ENCODE data around the gene PXYLP1.

Gene PXYLP1

DNA sequence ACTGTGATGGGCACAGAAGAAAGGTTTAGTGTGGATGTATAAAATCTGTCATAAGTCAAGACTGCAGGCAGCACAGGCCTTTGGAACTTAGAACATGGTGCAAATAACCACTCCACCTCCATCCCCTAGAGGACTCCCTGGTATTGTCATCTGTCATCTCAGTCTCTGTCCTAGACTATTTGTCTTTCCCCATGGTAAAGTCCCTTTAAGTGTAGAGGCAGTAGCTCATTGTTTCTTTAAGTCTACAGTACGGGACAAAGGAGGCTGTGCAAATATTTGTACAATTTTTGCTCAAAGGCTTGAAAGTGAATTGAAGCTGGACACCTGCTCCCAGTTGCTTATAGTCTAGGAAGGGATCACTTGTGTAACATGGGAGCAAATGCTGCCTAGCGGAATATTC is 3.2 kb upstream of the PXYLP1 start:
- DNase-seq: no peak

DNA sequence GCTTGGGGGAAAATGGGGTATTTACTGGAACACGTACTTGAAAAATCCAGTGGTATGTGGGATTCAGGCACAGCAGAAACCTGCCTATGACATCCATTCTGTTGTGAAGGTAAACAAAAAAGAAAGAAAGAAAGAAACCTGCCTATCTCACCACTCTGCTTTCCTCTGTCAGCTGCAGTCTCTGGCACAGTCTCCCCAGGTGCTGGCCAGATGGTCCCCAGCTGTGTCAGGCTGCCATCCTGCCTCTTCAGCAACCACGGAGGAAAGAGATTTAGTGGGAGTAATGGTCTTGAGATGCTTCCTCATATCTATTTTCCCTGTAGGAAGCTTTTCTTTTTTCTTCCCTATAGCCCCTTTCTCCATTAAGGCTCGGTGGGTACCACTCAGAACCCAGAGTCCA is 2.5 kb upstream of the PXYLP1 start:
- DNase-seq: no peak

DNA sequence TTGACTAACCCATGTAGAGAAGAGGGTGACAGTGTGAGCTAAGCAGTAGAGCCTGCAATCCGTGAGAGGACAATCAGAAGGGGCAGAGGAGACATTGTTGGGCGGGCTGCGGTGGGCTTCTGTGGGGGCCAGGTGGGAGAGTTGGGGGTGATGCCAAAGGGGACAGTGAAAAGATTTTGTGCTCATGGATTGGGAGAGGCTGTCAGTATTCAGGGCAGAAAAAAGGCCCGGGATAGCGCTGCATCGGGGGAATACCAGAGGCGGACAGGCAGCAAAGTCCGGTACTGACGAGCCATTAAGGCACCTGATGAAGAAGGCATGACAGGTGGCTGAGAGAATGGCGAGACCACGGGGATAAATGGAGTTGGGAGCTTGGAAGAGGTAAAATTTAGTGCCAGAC is 1.3 kb upstream of the PXYLP1 start:
- no peak for DNase-seq

DNA sequence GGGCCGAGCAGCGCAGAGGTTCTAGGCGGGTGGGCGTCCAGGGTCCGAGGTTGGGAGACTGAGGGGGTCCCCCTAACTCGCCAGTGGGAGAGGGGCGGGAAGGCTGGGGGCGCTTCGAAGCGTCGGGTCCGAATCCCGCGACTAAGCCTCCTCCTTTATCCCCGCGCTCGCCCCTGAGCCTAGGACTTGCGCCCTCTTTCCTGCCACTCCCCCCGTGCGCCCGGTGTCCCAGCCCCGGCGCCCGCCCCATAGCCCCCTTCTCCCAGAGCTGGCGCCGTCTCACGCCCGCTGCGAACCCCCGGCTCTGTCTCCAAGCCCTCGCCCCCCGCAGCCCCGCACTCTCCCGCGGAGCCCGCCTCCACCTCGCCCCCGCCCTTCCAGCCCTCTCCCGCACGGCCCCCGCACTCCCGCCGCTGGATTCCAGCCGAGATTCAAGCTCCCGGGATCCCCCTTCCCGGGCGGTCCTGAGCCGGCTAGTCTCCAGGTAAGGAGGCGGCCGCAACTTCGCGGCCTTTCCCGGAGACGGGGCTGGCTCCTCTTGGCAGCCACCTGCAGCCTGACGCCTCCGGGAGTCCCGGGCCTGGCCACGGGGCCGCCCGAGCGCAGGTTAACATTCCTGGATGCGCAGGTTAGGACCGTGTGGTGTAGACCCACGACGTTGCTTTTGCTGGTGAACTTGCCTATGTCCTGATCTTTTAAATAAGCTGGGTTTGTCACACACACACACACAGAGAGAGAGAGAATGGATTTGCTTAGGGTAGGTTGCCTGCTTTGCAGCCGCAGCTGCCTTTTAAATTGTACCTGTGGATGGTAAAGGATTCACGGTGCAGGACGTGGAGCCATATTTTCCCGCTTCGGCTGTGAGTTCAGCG is 563 bp downstream of the PXYLP1 start:
- DNase-seq: peak in 18 of 51 donors; percentile 5 to 70 (median 27)

DNA sequence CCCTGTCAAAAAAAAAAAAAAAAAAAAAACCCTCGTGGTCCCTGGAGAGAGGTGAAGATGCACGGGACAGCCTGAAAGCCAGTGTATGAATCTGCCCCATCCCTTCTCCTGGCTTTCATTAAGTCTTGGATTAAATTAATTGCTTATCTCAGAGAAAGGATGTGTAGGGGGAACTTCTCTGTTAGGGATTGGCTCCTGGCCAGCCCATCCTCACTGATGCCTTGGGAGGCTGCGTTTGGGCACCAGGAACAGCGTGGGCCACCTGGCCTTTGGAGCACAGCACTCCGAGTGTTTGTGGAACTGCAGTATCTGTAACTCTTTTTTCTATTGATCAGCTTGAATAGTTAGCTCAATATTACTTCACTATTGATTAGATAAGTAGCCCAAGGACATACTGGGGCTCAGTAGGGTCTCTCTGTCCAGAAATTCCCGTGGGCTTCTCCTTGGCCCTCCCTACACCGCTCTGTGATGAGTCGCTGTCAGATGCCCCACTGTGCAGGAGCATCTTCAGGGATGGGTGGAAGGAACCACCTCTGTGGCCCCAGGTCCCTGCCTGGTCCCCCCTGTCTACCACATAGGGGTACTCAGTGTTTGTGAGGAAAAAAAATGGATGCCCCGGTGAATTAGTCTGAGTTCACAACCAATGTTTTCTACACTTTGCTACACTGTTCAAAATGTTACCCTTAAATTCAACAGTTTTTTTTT is 2.0 kb downstream of the PXYLP1 start:
- no peak for DNase-seq

DNA sequence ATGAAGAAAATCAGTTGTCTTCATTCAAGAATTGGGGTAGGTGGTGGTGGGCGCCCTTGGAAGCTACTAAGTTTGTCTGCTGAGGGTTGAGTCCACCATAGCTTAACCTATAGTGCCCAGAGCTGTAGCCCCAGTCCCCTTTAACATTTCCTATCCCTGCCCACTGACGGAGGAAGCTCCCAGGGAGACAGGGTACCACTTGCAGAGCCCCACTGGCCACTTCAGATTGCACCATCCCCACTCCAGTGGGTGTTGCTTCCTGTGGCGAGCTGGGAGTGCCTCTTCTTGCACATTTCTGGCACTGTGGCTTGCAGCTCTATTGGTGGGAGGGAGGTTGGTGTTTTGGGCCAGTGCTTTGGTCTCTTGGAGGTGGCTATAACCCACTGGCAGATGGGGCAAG is 2.7 kb downstream of the PXYLP1 start:
- no peak for DNase-seq

DNA sequence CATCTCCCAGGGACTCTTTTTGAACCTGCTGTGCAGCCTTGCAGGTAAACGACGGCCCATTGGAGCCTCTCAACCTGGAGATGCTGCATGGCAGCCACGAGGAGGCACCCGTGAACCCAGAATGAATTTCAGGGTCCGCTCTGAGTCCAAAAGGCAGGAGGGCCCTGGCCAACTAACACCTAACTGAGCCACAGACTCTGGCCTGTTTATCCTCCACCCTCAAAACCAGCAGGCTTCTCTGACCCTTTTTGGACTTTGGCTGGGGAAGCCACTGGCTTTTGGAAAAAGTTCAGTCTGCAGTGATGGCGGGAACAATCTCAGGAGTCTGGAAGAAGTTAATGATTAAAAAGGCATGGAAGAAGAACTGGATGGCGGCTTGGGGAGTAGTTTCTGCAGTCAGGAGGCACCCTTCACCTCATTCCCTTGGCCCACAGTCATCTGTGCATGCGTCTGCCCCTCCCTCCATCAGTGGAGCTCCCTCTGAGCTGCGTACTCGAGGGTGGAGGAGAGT is 4.1 kb downstream of the PXYLP1 start:
- DNase-seq: no peak

DNA sequence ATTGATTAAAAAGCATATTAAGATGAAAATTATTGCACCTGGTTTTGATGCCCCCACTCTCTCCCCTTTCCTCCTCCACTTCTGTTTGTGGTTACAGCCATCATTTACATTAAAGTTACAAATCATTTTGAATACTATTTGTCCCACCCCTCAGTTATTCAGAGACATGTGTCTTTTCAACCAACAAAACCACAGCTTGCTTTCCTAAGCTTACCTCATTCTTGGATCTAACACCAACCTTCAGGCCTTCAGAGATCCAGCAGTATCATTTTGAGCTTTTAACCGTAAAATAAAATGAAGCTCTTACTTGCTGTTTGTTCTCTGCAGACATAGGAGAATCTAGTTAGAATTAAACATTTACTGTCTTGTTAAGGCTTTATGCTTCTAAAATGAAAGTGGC is 4.7 kb downstream of the PXYLP1 start:
- DNase-seq: no peak

DNA sequence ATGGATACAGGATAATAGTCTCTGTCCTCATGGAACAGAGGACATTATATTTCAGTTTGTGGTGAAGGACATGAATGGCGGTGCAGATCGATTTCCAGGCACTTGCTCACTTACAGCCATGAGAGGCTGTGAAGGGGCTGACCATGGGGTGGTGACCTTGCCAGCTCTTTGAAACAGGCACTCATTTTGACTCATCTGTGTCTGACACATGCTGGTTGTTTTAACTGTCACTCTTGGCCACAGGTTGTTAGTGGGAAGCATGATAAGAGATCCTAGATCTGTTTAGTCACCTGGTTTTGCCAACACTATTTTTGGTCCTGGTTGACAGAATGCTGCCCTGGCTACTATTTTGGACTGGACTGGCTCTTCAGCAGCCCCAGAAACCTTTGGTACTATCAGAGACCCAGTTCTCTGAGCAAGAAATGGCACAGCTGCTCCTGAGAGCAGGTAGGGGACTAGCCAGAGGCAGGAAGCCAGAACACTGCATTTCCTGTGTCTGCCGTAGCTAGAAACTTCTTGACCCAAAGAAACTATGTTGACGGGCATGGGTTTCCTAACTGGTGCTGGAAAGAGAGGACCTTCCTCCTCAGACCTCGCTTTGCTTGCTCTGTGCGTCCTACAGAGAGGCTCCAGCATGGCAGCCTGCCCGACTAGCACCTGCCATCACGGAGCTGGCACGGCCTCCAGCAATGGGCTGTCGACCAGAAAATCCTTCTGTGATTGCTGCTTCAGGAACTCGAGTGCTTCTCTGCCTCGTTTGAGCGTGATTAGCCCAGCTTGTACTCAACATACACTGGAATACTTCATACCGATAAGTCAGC is 6.3 kb downstream of the PXYLP1 start:
- peak in 24 of 51 donors; percentile 1 to 47 (median 18) for DNase-seq

DNA sequence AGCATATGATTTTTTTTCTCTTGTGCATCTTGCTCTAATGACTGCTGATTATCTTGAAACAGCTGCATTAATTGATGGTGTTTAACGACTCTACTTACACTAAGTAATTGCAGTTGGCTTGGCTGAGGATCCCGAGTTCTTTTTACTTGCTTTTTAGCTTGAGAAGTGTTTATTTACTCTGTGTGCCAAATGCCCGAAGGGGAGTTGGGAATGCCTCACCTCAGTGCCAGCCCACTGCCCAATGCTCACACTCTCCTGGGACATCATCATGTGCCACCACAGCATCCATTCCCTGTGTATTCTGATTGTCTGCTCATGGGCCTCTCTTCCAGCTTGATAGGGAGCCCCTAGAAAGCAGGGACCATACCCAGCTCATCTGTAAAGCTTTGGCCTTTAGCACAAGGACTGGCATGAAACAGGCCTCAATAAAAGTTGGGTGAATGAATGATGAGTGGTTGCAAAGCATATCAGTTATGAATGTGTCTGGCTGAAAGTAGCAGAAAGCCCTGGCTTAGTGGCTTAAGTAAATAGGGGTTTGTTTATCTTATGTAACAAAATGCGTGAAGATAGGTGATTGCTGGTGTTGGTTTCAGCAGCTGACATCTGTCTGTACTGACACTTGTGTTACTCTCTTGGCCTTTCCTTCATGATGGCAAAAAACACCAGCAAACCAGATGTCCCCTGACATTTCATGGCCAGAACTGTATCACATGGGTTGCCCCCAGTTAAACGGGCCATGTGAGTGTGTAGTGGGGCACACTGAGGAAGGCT is 8.1 kb downstream of the PXYLP1 start:
- no peak for DNase-seq

DNA sequence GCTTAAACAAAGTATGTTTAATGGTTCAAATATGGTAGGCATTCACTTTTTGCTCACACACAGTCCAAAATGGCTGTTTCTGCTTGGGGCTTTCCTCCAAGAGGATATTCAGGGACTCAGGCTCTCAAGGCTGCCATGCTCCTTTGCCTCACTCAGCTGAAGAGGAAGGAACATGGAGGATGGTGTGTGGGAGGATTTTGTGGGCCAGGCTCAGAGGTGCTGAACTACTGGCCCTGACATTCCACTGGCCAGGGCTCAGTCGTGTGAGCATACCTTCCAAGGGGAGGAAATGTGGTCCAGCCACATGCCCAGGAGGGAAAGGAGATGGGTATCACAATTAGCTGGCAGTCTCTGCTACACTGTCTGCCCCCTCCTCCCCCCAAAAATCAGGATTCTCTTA is 8.7 kb downstream of the PXYLP1 start:
- DNase-seq: no peak

DNA sequence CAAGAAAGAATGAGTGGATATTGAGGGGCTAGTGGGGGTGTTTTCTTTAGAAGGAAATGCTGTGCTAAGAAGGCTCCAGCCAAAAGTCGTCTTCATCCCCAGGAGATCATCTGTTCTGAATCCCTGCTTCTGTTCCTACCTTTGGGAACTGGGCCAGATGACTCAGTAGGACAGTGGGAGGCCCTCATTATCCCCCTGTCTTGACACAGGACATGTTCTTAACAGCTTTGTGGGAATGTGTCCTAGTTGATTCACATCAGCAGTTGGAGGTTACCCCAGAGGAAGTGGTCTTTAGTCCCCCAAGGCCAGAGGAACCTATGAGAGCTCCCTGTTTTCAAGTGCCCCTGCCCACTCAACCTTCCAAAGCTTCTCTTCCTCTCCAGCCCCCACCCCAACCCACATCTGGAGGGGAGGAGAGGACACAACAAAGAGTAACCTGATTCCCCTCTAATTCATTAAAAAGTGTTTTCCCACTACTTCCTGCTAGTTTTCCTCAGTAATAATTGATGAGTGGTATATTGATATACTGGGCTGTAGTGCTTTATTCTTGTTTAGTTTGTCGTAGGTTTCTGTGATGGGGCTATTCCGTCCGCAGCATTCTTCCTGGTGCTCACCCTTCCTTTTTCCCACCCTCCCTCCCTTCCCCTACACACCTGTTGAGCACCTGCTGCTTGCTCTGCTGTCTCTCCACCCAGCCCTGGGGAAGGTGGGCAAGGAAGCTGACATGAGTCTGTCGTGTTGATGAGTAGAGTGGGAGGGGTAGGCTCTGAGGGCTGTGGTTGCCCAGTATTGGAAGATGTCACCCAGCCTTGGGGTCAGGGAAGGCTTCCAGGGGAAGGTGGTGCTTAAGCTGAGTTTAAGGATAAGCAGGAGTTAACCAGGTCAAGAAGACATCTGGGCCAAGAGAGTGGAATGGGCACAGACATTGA is 9.3 kb downstream of the PXYLP1 start:
- peak in 2 of 51 donors; percentile 20 to 46 for DNase-seq

DNA sequence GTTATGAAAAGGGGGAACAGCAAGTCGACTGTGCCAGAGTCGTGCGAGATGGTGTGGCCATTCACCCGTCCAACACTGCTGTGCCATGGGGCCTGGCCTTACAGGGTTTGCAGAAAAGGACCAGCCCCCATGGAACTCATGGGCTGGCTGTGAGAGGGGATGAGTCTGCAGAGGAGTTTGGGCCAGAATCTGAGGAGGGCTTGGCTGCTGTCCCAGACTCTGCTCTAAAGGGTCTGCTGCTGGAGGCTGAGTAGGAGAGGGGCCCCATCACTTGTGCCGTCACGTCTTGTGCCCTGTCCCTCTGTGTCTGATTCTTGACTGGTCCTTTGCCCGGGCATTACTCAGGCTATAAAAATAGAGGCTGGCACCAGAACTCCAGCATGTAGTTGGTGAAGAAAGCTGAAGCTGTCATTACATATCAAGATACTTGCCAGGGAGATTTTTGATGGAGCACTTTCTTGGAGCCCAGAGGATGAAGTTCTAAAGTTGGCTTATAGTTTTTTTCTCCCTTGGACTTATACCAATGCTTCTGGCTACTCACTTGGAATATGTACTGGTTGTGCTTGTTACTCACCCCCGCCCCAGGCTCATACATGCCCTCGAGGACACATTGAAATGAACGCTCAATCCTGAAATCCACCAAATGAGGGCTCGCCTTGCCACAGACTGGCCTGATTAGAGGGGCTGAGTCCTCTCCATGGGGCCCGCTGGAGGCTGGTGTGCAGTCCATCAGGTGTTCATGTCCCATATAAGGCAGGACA is 10.2 kb downstream of the PXYLP1 start:
- peak in 20 of 51 donors; percentile 6 to 73 (median 22) for DNase-seq

DNA sequence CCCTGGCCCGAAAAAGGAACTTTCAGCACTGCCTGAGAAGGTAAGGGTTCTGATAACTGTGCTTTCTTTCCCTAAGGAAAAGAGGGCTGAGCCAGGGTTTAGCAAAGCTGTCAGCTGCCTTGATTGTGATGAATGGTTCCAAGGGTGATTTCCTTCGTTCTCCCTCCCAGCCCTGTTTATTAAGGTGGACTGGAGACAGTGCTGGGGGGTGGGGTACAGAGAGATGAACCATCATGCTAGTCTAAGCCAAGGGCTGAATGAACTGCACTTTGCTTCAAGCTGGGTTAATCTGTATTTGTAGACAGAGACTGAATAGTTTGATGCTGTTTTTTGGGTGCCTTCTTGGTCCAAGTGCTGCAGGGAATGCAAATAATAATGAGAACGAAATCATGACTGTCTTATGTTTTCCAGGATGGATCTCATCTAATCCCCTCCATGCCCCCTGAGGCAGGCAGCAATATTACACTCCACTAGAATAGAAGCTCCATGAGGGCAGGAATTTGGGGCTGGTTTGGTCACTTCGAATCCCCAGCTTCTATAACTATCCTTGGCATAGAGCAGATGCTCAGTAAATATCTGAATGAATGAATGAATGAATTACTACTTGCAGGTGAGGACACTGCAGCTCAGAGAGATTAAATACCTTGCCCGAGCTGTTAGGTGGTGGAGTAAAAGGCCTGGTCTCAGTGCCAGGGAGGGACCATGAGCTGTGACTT is 10.9 kb downstream of the PXYLP1 start:
- DNase-seq: no peak

DNA sequence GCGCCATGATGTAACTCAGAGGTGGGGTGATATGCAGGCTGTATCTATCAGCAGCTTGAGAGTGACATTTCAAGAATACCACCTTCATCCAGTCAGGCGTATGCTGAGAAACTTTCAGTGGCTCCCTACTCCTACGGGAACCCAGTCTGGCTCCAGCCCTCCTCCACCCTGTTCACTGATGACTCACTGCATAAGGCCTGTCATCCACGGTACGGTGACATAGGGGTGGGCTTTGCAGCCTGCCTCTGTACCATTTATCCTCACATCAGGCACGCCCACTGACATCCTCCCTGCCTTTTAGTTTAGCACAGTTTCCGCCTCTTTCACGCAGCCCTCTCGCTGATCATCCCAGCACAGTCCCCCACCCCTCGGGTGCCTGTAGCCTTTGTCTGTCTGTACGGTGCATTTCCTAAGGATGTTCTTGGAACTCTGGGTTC is 11.7 kb downstream of the PXYLP1 start:
- peak in 5 of 51 donors; percentile 7 to 73 (median 50) for DNase-seq

DNA sequence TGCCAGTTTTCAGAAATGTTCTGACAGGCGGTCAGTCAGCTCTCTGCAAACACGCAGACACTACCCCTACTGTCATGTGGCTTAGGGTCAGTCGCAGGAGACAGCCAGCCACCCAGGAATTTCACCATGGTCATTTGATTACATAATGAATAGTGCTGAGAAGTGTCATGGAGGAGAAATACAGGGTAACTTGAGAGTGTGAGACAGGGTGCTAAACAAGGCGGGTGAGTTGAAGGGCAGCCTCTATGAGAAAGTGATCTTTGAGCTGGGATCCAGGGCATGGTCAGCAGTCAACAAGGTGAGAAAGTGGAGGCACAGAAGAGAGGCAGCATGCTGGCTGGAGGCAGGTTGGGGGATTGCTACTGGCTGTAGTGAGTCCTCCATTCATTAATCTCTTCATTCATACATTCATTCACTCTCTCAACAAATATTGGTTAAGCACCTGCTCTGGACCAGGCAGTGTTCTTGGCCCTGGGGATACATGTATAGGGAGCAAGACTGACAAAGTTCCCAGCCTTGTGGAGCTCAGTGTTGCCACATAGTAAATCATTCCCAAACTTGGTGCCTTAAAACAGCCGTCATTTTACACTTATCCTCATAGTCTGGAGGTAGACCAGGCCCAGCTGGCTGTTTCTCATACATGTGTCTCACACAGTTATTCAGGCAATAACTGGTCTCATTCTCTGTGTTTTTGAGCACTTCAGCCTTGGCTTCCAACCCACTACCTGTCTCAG is 14.8 kb downstream of the PXYLP1 start:
- DNase-seq: no peak

DNA sequence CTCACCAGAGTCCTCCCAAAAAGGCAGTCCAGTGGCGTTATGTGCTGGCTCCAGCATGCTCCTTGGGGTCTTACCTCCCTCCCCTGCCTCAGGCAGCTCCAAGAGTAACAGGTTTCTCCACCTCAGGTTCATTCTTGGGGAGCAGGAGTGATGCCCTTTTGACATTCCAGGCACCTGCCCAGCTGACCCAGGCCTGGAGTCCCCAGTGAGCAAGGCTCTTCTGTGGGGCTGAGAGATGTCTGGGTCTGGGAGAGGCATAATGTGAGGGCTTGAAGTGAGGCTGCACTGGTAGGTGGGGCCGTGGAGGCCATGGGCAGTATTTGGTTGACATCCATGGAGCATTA is 15.3 kb downstream of the PXYLP1 start:
- no peak for DNase-seq

DNA sequence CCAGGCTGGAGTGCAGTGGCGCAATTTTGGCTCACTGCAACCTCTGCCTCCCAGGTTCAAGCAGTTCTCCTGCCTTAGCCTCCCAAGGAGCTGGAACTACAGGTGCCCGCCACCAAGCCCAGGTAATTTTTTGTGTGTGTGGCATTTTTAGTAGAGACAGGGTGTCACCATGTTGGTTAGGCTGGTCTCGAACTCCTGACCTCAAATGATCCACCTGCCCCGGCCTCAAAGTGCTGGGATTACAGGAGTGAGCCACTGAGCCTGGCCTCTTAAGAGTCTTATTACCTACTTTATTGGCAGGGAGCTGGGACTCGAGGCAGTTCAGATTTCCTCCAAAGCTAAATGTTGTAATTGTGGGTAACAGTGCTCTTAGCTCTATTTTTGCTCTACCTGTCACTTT is 16.4 kb downstream of the PXYLP1 start:
- DNase-seq: no peak
